ENCODE data around the gene WFDC6. TPM values are rescaled to one million over a fixed set of nuclear protein-coding genes. Genes with fewer than 3 reads are reported as not detected.

The WFDC6 gene
- total RNA-seq, 1 donor from 2014 or later, result not detected

- TF ChIP-seq, protein P1, sequence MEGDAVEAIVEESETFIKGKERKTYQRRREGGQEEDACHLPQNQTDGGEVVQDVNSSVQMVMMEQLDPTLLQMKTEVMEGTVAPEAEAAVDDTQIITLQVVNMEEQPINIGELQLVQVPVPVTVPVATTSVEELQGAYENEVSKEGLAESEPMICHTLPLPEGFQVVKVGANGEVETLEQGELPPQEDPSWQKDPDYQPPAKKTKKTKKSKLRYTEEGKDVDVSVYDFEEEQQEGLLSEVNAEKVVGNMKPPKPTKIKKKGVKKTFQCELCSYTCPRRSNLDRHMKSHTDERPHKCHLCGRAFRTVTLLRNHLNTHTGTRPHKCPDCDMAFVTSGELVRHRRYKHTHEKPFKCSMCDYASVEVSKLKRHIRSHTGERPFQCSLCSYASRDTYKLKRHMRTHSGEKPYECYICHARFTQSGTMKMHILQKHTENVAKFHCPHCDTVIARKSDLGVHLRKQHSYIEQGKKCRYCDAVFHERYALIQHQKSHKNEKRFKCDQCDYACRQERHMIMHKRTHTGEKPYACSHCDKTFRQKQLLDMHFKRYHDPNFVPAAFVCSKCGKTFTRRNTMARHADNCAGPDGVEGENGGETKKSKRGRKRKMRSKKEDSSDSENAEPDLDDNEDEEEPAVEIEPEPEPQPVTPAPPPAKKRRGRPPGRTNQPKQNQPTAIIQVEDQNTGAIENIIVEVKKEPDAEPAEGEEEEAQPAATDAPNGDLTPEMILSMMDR (IDR thresholded peaks at IDR 0.05; ENCODE audit: partially characterized antibody, unreplicated experiment), result no peak
- DNase-seq, result no peak
- Mint-ChIP-seq H3K27ac (ENCODE audit: unreplicated experiment) (no peak overlapping the region), H3K4me1 (ENCODE audit: low read depth, unreplicated experiment) (peaks cover 3% of the 10 kb centered on the region), H3K27me3 (ENCODE audit: unreplicated experiment) (peaks cover 4% of the 10 kb centered on the region), H3K36me3 (ENCODE audit: unreplicated experiment) (no peaks in the 10 kb centered on the region), H3K4me3 (ENCODE audit: unreplicated experiment) (no peak overlapping the region), H3K9me3 (ENCODE audit: unreplicated experiment) (no peaks in the 10 kb centered on the region)
These were observed 50.2 kb downstream of the WFDC6 start for GRCh38 chr20:45489083-45489531.

DNA sequence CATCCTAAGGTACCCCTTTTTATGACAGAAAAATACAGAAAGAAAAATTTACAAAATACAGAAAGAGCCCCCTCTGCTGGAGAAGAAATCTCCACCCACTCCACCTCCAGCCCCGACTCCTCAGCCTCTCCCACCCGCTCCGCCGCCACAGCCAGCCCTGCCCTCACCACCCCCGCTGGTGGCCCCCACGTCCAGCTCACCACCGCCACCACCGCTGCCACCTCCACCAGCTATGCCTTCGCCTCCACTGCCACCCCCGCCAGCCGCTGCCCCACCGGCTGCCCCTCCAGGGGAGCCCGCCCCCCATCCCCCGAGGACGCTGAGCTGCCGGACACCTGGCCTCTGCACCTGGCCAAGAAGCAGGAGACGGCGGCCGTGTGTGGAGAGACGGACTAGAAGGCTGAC is 52.0 kb downstream of the WFDC6 start:
- TF ChIP-seq, protein P1 (IDR thresholded peaks at IDR 0.05; ENCODE audit: partially characterized antibody, unreplicated experiment), result peak; percentile 63
- H3K27ac Mint-ChIP-seq (ENCODE audit: unreplicated experiment), result no peak overlapping the region
- no peak overlapping the region for H3K4me3 Mint-ChIP-seq (ENCODE audit: unreplicated experiment)
- H3K4me1 Mint-ChIP-seq (ENCODE audit: low read depth, unreplicated experiment), result peaks cover 3% of the 10 kb centered on the region
- peaks cover 3% of the 10 kb centered on the region for H3K27me3 Mint-ChIP-seq (ENCODE audit: unreplicated experiment)
- H3K36me3 Mint-ChIP-seq (ENCODE audit: unreplicated experiment), result no peaks in the 10 kb centered on the region
- peak; percentile 53 for DNase-seq
- no peaks in the 10 kb centered on the region for H3K9me3 Mint-ChIP-seq (ENCODE audit: unreplicated experiment)

GRCh38 chr20:45485388-45485787 is 53.9 kb downstream of the WFDC6 start:
- no peaks in the 10 kb centered on the region for H3K9me3 Mint-ChIP-seq (ENCODE audit: unreplicated experiment)
- no peaks in the 10 kb centered on the region for H3K36me3 Mint-ChIP-seq (ENCODE audit: unreplicated experiment)
- DNase-seq, result no peak
- peaks cover 3% of the 10 kb centered on the region for H3K4me1 Mint-ChIP-seq (ENCODE audit: low read depth, unreplicated experiment)
- no peak overlapping the region for H3K4me3 Mint-ChIP-seq (ENCODE audit: unreplicated experiment)
- no peak overlapping the region for H3K27ac Mint-ChIP-seq (ENCODE audit: unreplicated experiment)
- TF ChIP-seq, protein P1 (IDR thresholded peaks at IDR 0.05; ENCODE audit: partially characterized antibody, unreplicated experiment), result no peak
- peaks cover 2% of the 10 kb centered on the region for H3K27me3 Mint-ChIP-seq (ENCODE audit: unreplicated experiment)

DNA sequence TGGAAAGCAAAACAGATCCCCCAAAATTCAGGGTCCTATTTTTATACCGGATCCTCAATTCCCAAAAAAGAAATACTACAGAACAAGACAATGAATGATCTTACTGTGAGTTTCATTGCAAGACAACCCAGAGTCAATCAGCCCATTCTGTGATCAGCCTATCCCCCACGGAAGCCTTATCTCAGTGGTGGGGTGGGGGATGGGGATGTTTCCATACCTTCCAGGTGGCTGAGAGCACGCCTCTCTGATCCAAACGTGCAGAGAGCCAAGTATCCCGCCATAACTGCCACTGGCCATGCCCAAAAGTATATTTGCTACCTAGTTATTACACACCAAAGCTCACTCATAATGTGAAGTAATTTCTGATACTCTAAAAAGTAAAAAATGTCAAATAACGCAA is 54.6 kb downstream of the WFDC6 start:
- H3K4me3 Mint-ChIP-seq (ENCODE audit: unreplicated experiment), result no peak overlapping the region
- DNase-seq, result no peak
- H3K27ac Mint-ChIP-seq (ENCODE audit: unreplicated experiment), result no peak overlapping the region
- H3K9me3 Mint-ChIP-seq (ENCODE audit: unreplicated experiment), result no peaks in the 10 kb centered on the region
- TF ChIP-seq, protein P1 (IDR thresholded peaks at IDR 0.05; ENCODE audit: partially characterized antibody, unreplicated experiment), result no peak
- peaks cover 3% of the 10 kb centered on the region for H3K4me1 Mint-ChIP-seq (ENCODE audit: low read depth, unreplicated experiment)
- no peaks in the 10 kb centered on the region for H3K36me3 Mint-ChIP-seq (ENCODE audit: unreplicated experiment)
- peaks cover 2% of the 10 kb centered on the region for H3K27me3 Mint-ChIP-seq (ENCODE audit: unreplicated experiment)

Other genes with a start within 250 kb of the WFDC6 start
- not detected for gene RBPJL, start 232.6 kb downstream of the WFDC6 start, total RNA-seq (ENCODE audit: unreplicated experiment)
- not detected for gene MATN4, start 231.2 kb downstream of the WFDC6 start, total RNA-seq (ENCODE audit: unreplicated experiment)
- gene SDC4, start 191.1 kb downstream of the WFDC6 start, total RNA-seq (ENCODE audit: unreplicated experiment), result 0.61 TPM
- gene SYS1, start 176.3 kb downstream of the WFDC6 start, total RNA-seq (ENCODE audit: unreplicated experiment), result 17.7 TPM
- not detected for gene TP53TG5, start 161.2 kb downstream of the WFDC6 start, total RNA-seq (ENCODE audit: unreplicated experiment)
- gene DBNDD2, start 131.2 kb downstream of the WFDC6 start, total RNA-seq (ENCODE audit: unreplicated experiment), result 4.1 TPM
- 55.5 TPM for gene PIGT, start 123.3 kb downstream of the WFDC6 start, total RNA-seq (ENCODE audit: unreplicated experiment)
- gene WFDC2, start 69.7 kb downstream of the WFDC6 start, total RNA-seq (ENCODE audit: unreplicated experiment), result 4.8 TPM
- not detected for gene SPINT3, start 23.9 kb downstream of the WFDC6 start, total RNA-seq (ENCODE audit: unreplicated experiment)
- not detected for gene EPPIN, start 7.9 kb upstream of the WFDC6 start, total RNA-seq (ENCODE audit: unreplicated experiment)
- not detected for gene WFDC8, start 39.8 kb upstream of the WFDC6 start, total RNA-seq (ENCODE audit: unreplicated experiment)
- not detected for gene WFDC10A, start 90.3 kb upstream of the WFDC6 start, total RNA-seq (ENCODE audit: unreplicated experiment)
- gene WFDC9, start 91.8 kb upstream of the WFDC6 start, total RNA-seq (ENCODE audit: unreplicated experiment), result not detected
- gene WFDC11, start 130.8 kb upstream of the WFDC6 start, total RNA-seq (ENCODE audit: unreplicated experiment), result not detected
- not detected for gene WFDC13, start 162.6 kb upstream of the WFDC6 start, total RNA-seq (ENCODE audit: unreplicated experiment)
- not detected for gene WFDC10B, start 165.5 kb upstream of the WFDC6 start, total RNA-seq (ENCODE audit: unreplicated experiment)
- not detected for gene SPINT4, start 182.9 kb upstream of the WFDC6 start, total RNA-seq (ENCODE audit: unreplicated experiment)